OCI-LY1 (cell line): Measurements from ENCODE around the gene MYLK2.

Experiments
- H2AFZ ChIP-seq: fragments of 200-600 bp; sonication (generic), shearing (Covaris generic); 2 replicates; pipeline ENCODE4 v1.6.0; 2014; ENCODE audit warnings: antibody characterized with exemption, mild to moderate bottlenecking, low read length
- H3F3A ChIP-seq: fragments of 200-600 bp; sonication (generic), shearing (Covaris generic); 2 replicates; pipeline ENCODE4 v1.6.0; 2014; ENCODE audit warnings: mild to moderate bottlenecking, antibody characterized with exemption, low read length, moderate library complexity; ENCODE audit not compliant: insufficient read depth
- H3K27ac ChIP-seq: fragments of 200-600 bp; sonication (generic); 2 replicates; pipeline ENCODE4 v1.5.1; 2014; ENCODE audit warnings: low read length, mixed run types, mild to moderate bottlenecking, low read depth; ENCODE audit not compliant: poor library complexity, severe bottlenecking
- H3K27me3 ChIP-seq: fragments of 200-600 bp; sonication (generic); 2 replicates; pipeline ENCODE4 v1.6.0; 2014; ENCODE audit warnings: antibody characterized with exemption, mild to moderate bottlenecking, low read length, moderate library complexity; ENCODE audit not compliant: insufficient read depth
- H3K36me3 ChIP-seq: fragments of 200-600 bp; sonication (generic); 2 replicates; pipeline ENCODE4 v1.6.1; 2014; ENCODE audit warnings: mild to moderate bottlenecking, antibody characterized with exemption, low read length, moderate library complexity, mixed read lengths; ENCODE audit not compliant: insufficient read depth
- H3K4me1 ChIP-seq: fragments of 200-600 bp; sonication (generic); 2 replicates; pipeline ENCODE4 v1.5.1; 2014; ENCODE audit warnings: mild to moderate bottlenecking, low read length, moderate library complexity; ENCODE audit not compliant: insufficient read depth, severe bottlenecking
- H3K4me2 ChIP-seq: fragments of 200-600 bp; sonication (generic), shearing (Covaris generic); 2 replicates; pipeline ENCODE4 v1.6.1; 2014; ENCODE audit warnings: low read length
- H3K4me3 ChIP-seq: fragments of 200-600 bp; sonication (generic); 2 replicates; pipeline ENCODE4 v1.5.1; 2014; ENCODE audit warnings: low read length, low read depth, mild to moderate bottlenecking, mixed read lengths; ENCODE audit not compliant: poor library complexity, severe bottlenecking
- H3K79me2 ChIP-seq: fragments of 200-600 bp; shearing (Covaris generic); 2 replicates; pipeline ENCODE4 v1.6.1; 2016; ENCODE audit warnings: mixed run types, low read length, mixed read lengths; ENCODE audit not compliant: insufficient read depth
- H3K9ac ChIP-seq: fragments of 200-600 bp; sonication (generic), shearing (Covaris generic); 2 replicates; pipeline ENCODE4 v1.6.1; 2014; ENCODE audit warnings: mild to moderate bottlenecking, low read length, mixed read lengths
- H3K9me2 ChIP-seq: fragments of 200-600 bp; sonication (generic), shearing (Covaris generic); 2 replicates; pipeline ENCODE4 v1.6.1; 2014; ENCODE audit warnings: low read depth, mild to moderate bottlenecking, low read length, mixed read lengths
- H3K9me3 ChIP-seq: fragments of 200-600 bp; shearing (Covaris generic); 2 replicates; pipeline ENCODE4 v1.6.1; 2014; ENCODE audit warnings: low read length, mixed read lengths
- H4K20me1 ChIP-seq: fragments of 200-600 bp; sonication (generic), shearing (Covaris generic); 2 replicates; pipeline ENCODE4 v1.6.0; 2016; ENCODE audit warnings: mild to moderate bottlenecking, low read length; ENCODE audit not compliant: insufficient read depth
- EZH2 ChIP-seq: fragments of 200-600 bp; sonication (generic), shearing (Covaris generic); IDR thresholded peaks from 2 replicates; pipeline ENCODE4 v1.8.0; 2017; ENCODE audit warnings: borderline replicate concordance, mixed run types, mild to moderate bottlenecking, antibody characterized with exemption, low read length, moderate library complexity, mixed read lengths
- TF ChIP-seq, protein P1 (sequence below): fragments of 200-600 bp; sonication (generic), shearing (Covaris generic); IDR thresholded peaks from 2 replicates; pipeline ENCODE4 v1.5.1; 2017; ENCODE audit warnings: mild to moderate bottlenecking, antibody characterized with exemption, low read length, moderate library complexity, mixed read lengths

MYLK2 gene

DNA sequence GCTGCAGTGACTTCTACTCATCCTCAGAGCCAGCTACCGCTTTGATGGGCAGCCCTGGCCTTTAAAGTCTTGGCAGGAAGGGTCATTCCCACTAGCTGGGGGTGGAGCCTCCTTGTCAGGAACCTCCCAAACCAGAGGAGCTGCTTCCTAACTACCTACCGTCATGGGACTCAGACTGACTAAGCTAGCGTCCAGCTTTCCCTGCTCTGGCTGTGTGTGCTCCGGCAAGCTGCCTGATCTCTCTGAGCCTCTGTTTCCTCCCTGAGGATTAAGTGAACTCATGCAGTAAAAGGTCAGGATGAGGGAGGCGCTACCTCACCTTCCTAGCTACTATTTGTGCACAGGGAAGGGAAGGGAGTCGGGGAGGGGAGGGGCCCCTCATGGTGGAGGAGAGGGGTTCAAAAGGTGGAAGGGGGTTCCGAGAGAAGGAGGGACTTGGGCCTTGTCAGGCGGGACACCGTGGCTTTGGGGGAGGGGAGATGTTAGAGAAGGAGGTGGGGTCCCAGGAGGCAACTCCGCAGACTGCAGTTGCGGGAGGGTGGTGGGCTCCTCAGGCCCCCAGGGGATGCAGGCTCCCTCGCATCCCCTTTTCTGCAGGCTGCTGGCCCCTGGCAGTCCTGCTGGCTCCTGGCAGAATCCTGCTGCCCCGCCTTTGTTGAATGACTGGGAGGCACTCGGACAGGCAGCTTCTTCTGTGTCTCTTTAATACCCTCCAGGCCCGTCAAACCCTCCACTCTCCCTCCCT, 41.4 kb downstream of the MYLK2 start:
- no peaks in the 10 kb centered on the region for H3F3A ChIP-seq
- H4K20me1 ChIP-seq: no peaks in the 10 kb centered on the region
- H3K4me3 ChIP-seq: peak overlapping the region; percentile 65
- TF ChIP-seq, protein P1, sequence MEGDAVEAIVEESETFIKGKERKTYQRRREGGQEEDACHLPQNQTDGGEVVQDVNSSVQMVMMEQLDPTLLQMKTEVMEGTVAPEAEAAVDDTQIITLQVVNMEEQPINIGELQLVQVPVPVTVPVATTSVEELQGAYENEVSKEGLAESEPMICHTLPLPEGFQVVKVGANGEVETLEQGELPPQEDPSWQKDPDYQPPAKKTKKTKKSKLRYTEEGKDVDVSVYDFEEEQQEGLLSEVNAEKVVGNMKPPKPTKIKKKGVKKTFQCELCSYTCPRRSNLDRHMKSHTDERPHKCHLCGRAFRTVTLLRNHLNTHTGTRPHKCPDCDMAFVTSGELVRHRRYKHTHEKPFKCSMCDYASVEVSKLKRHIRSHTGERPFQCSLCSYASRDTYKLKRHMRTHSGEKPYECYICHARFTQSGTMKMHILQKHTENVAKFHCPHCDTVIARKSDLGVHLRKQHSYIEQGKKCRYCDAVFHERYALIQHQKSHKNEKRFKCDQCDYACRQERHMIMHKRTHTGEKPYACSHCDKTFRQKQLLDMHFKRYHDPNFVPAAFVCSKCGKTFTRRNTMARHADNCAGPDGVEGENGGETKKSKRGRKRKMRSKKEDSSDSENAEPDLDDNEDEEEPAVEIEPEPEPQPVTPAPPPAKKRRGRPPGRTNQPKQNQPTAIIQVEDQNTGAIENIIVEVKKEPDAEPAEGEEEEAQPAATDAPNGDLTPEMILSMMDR: no peak
- no peak for TF ChIP-seq EZH2
- no peak overlapping the region for H3K27ac ChIP-seq
- peaks cover 4% of the 10 kb centered on the region; the same call in 1 of the 2 replicates for H3K27me3 ChIP-seq
- no peaks in the 10 kb centered on the region for H3K9me2 ChIP-seq
- H2AFZ ChIP-seq: no peak overlapping the region
- H3K4me2 ChIP-seq: peak overlapping the region; percentile 97
- no peaks in the 10 kb centered on the region for H3K9me3 ChIP-seq
- peaks cover 12% of the 10 kb centered on the region for H3K4me1 ChIP-seq
- H3K9ac ChIP-seq: peak overlapping the region; percentile 70
- no peaks in the 10 kb centered on the region for H3K36me3 ChIP-seq
- H3K79me2 ChIP-seq: no peaks in the 10 kb centered on the region

DNA sequence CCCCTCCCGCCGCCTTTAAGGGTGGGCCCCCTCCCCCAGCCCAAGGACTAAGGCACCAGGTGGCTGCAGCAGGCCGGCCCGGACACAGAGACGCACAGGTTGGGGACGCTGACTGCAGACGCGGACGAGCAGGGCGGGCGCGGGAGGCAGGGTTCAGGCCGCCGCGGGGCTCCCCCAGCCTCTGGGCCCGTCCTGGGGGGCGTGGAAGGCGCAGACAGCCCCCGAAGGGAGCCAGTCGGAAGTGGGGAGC, 41.9 kb downstream of the MYLK2 start:
- no peaks in the 10 kb centered on the region for H3K36me3 ChIP-seq
- peaks cover 12% of the 10 kb centered on the region for H3K4me1 ChIP-seq
- no peaks in the 10 kb centered on the region for H4K20me1 ChIP-seq
- no peaks in the 10 kb centered on the region for H3K79me2 ChIP-seq
- no peaks in the 10 kb centered on the region for H3K9me3 ChIP-seq
- no peak for TF ChIP-seq EZH2
- TF ChIP-seq, protein P1: no peak
- peak overlapping the region; percentile 65 for H3K4me3 ChIP-seq
- no peaks in the 10 kb centered on the region for H3K9me2 ChIP-seq
- peak overlapping the region; percentile 97 for H3K4me2 ChIP-seq
- H3K27ac ChIP-seq: no peak overlapping the region
- 0 out of 2 replicates have a peak overlapping the region, but pooled peaks have one; percentile 2 for H2AFZ ChIP-seq
- H3F3A ChIP-seq: no peaks in the 10 kb centered on the region
- H3K9ac ChIP-seq: peak overlapping the region; percentile 70
- H3K27me3 ChIP-seq: peaks cover 4% of the 10 kb centered on the region; the same call in 1 of the 2 replicates

DNA sequence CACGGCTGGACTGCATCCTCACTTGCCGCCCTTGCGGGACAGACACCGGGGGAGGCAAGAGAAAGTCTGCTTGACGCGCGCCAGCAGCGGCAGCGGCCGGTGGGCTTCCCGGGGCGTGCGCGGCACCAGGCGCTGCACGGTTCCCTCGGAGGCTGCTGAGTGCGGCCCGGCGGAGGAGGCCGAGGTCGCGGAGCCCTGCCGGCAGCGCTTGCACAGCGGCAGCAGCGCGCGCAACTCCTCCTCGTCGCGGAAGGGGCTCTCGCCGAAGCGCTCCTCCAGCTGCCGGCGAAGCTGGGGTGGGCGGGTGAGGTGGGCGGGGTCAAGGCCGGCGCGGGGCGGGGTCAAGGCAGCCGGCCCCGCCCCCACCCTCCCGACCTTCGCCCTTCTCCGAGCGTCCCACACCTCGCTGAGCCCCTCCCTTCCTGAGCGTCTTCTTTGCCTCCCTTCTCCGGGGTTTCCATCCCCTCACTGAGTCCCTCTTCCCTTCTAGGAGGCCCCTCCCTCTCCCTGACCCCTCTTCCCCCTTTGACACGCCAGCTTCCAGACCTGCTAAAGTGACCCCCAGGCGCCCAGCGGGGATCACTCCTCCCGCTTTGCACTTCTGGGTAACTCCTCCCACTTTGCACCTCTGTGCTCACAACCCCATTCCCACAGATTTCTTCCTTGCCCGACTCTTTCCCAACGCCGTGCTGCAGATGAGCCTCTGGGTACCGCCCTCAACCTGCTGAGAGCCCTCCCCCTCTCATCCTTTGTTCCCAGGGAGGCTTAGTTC, 42.4 kb downstream of the MYLK2 start:
- Histone ChIP-seq H3K27ac (no peak overlapping the region), H3K4me2 (peak overlapping the region; percentile 97), H3K36me3 (no peaks in the 10 kb centered on the region), H3K27me3 (peaks cover 4% of the 10 kb centered on the region; the same call in 1 of the 2 replicates), H3K9me2 (no peaks in the 10 kb centered on the region), H4K20me1 (no peaks in the 10 kb centered on the region), H3K4me1 (peaks cover 12% of the 10 kb centered on the region), H3K9ac (peak overlapping the region; percentile 70), H3K4me3 (peak overlapping the region; percentile 65), H3F3A (no peaks in the 10 kb centered on the region), H3K79me2 (no peaks in the 10 kb centered on the region), H2AFZ (0 out of 2 replicates have a peak overlapping the region, but pooled peaks have one; percentile 2), H3K9me3 (no peaks in the 10 kb centered on the region)
- TF ChIP-seq EZH2: no peak
- TF ChIP-seq, protein P1: no peak
